ENCODE results near the gene SBF2.

SBF2 gene

DNA sequence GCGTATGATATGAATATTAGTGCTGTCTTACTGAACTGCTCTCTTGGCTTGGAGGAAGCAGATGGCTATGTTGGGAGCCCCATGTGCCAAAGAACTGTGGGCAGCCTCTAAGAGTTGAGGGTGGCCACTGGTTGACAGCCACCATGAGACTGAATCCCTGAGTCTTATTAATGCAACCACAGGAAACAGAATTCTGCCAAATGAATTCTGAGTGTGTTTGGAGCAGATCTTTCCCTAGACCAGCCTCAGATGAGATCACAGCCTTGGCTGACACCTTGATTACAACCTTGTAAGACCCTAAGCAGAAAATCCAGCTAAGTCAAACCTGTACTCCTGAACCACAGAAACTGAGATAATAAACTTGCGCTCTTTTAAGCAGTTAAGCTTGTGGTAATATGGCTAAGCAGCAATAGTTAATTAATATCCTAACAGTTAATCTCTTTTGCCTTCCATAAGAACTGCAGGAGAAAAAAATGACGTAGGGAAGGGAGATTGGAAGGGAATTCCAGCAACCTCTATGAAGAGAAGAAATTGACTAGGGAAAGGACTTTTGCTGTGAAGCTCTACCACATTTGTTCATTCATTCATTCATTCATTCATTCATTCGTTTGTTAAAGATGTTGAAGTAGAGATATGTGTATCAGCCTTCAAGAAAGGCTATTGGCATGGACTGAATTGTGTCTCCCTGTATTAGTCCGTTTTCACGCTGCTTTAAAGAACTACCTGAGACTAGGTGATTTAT is 37.7 kb upstream of the SBF2 start:
- H3K9me3 ChIP-seq (ENCODE audit: insufficient read depth, low read length): no peaks in the 10 kb centered on the region
- H3K9ac ChIP-seq (ENCODE audit: low read length): no peak overlapping the region

DNA sequence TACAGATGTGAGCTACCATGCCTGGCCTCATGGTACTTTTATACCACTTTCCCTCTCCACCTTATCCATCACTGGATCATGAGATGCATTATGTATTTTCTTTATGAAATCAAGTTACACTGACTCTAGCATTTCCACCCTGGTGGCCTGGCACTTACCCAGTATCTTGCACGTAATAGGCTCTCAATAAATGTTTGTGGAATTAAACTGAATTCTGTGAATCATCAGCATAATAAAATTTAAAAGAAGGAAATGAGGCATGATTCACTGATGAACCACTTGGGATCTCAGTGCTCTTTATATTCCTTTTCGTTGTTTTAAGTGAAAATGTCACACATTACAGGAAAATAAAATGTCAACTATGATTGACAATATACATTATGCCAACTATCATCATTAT is 35.9 kb upstream of the SBF2 start:
- Histone ChIP-seq H3K27ac (ENCODE audit: low read depth, low read length) (no peak overlapping the region), H3K36me3 (ENCODE audit: low read length) (no peaks in the 10 kb centered on the region), H3K27me3 (ENCODE audit: low read length) (no peaks in the 10 kb centered on the region), H3F3A (ENCODE audit: insufficient read depth) (no peaks in the 10 kb centered on the region), H3K79me2 (ENCODE audit: insufficient read depth, low read length) (no peaks in the 10 kb centered on the region), H4K20me1 (ENCODE audit: low read depth, low read length) (no peaks in the 10 kb centered on the region), H3K9ac (ENCODE audit: low read length) (no peak overlapping the region), H2AFZ (ENCODE audit: low read depth, low read length, severe bottlenecking) (no peak overlapping the region), H3K9me2 (replicated peaks; ENCODE audit: insufficient read depth, low read length) (no peaks in the 10 kb centered on the region), H3K4me2 (ENCODE audit: low read depth, low read length, poor library complexity, severe bottlenecking) (no peak overlapping the region), H3K9me3 (ENCODE audit: insufficient read depth, low read length) (no peaks in the 10 kb centered on the region), H3K4me3 (ENCODE audit: insufficient read depth, low read length, poor library complexity, severe bottlenecking) (no peak overlapping the region)
- TF ChIP-seq, protein P1, sequence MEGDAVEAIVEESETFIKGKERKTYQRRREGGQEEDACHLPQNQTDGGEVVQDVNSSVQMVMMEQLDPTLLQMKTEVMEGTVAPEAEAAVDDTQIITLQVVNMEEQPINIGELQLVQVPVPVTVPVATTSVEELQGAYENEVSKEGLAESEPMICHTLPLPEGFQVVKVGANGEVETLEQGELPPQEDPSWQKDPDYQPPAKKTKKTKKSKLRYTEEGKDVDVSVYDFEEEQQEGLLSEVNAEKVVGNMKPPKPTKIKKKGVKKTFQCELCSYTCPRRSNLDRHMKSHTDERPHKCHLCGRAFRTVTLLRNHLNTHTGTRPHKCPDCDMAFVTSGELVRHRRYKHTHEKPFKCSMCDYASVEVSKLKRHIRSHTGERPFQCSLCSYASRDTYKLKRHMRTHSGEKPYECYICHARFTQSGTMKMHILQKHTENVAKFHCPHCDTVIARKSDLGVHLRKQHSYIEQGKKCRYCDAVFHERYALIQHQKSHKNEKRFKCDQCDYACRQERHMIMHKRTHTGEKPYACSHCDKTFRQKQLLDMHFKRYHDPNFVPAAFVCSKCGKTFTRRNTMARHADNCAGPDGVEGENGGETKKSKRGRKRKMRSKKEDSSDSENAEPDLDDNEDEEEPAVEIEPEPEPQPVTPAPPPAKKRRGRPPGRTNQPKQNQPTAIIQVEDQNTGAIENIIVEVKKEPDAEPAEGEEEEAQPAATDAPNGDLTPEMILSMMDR (IDR thresholded peaks at IDR 0.05; ENCODE audit: insufficient read depth, low read length, poor library complexity, severe bottlenecking): no peak
- TF ChIP-seq EZH2phosphoT487 (conservative IDR thresholded peaks at IDR 0.05; ENCODE audit: low read length): no peak

More for the DNA sequence above, 37.7 kb upstream of the SBF2 start:
- Histone ChIP-seq H3K79me2 (ENCODE audit: insufficient read depth, low read length) (no peaks in the 10 kb centered on the region), H2AFZ (ENCODE audit: low read depth, low read length, severe bottlenecking) (no peak overlapping the region), H3F3A (ENCODE audit: insufficient read depth) (no peaks in the 10 kb centered on the region), H3K9me2 (replicated peaks; ENCODE audit: insufficient read depth, low read length) (no peaks in the 10 kb centered on the region), H3K36me3 (ENCODE audit: low read length) (no peaks in the 10 kb centered on the region), H4K20me1 (ENCODE audit: low read depth, low read length) (no peaks in the 10 kb centered on the region), H3K27me3 (ENCODE audit: low read length) (no peaks in the 10 kb centered on the region), H3K4me3 (ENCODE audit: insufficient read depth, low read length, poor library complexity, severe bottlenecking) (no peak overlapping the region), H3K27ac (ENCODE audit: low read depth, low read length) (no peak overlapping the region), H3K4me2 (ENCODE audit: low read depth, low read length, poor library complexity, severe bottlenecking) (no peak overlapping the region)
- TF ChIP-seq, protein P1 (IDR thresholded peaks at IDR 0.05; ENCODE audit: insufficient read depth, low read length, poor library complexity, severe bottlenecking): no peak
- no peak for TF ChIP-seq EZH2phosphoT487 (conservative IDR thresholded peaks at IDR 0.05; ENCODE audit: low read length)

DNA sequence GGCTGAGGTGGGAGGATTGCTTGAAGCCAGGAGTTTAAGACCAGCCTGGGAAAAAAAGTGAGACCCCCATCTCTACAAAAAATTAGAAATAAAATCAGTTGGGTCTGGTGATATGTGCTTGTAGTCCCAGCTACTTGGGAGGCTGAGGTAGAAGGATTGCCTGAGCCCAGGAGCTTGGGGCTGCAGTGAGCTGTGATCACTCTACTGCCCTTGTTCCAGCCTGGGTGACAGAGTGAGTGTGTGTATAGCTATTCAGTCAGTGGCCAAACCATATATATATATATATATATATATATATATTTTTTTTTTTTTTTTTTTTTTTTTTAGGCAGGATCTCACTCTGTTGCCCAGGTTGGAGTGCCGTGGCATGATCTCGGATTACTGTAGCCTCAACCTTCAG is 35.3 kb upstream of the SBF2 start:
- no peaks in the 10 kb centered on the region for H3K9me3 ChIP-seq (ENCODE audit: insufficient read depth, low read length)
- no peak overlapping the region for H3K27ac ChIP-seq (ENCODE audit: low read depth, low read length)
- TF ChIP-seq EZH2phosphoT487 (conservative IDR thresholded peaks at IDR 0.05; ENCODE audit: low read length): no peak
- TF ChIP-seq, protein P1 (IDR thresholded peaks at IDR 0.05; ENCODE audit: insufficient read depth, low read length, poor library complexity, severe bottlenecking): no peak
- H3K9ac ChIP-seq (ENCODE audit: low read length): no peak overlapping the region
- H3K9me2 ChIP-seq (replicated peaks; ENCODE audit: insufficient read depth, low read length): no peaks in the 10 kb centered on the region
- H3K4me3 ChIP-seq (ENCODE audit: insufficient read depth, low read length, poor library complexity, severe bottlenecking): no peak overlapping the region
- H3K36me3 ChIP-seq (ENCODE audit: low read length): no peaks in the 10 kb centered on the region
- H3K79me2 ChIP-seq (ENCODE audit: insufficient read depth, low read length): no peaks in the 10 kb centered on the region
- H3K4me2 ChIP-seq (ENCODE audit: low read depth, low read length, poor library complexity, severe bottlenecking): no peak overlapping the region
- no peaks in the 10 kb centered on the region for H4K20me1 ChIP-seq (ENCODE audit: low read depth, low read length)
- H2AFZ ChIP-seq (ENCODE audit: low read depth, low read length, severe bottlenecking): no peak overlapping the region
- no peaks in the 10 kb centered on the region for H3K27me3 ChIP-seq (ENCODE audit: low read length)
- H3F3A ChIP-seq (ENCODE audit: insufficient read depth): no peaks in the 10 kb centered on the region

Measured in SU-DHL-6 (cell line).